Mucosa of rectum (tissue), 2 donors: ENCODE measurements around the gene OPTC.

Experiments
- H3K27ac ChIP-seq, 2 donors: one replicate each; pipeline ENCODE4 v1.7.0; 2013; ENCODE audit warnings: inconsistent platforms in 2 of 2, low read depth in 2 of 2, low read length in 2 of 2
- H3K27me3 ChIP-seq, 2 donors: one replicate each; pipeline ENCODE4 v1.7.0; 2013; ENCODE audit warnings: low read length in 2 of 2; ENCODE audit not compliant: control insufficient read depth in 2 of 2, insufficient read depth in 2 of 2
- H3K36me3 ChIP-seq, 2 donors: one replicate each; pipeline ENCODE4 v1.7.0; 2013; ENCODE audit warnings: low read length in 2 of 2; ENCODE audit not compliant: control insufficient read depth in 2 of 2, insufficient read depth in 2 of 2
- H3K4me1 ChIP-seq, 2 donors: one replicate each; pipeline ENCODE4 v1.7.0; 2013; ENCODE audit warnings: low read length in 2 of 2, mild to moderate bottlenecking in 1 of 2; ENCODE audit not compliant: control insufficient read depth in 2 of 2, insufficient read depth in 2 of 2
- H3K4me3 ChIP-seq, 2 donors: one replicate each; pipeline ENCODE4 v1.7.0; 2013; ENCODE audit warnings: low read length in 2 of 2
- H3K9ac ChIP-seq, 2 donors: one replicate each; pipeline ENCODE4 v1.7.0; 2013; ENCODE audit warnings: low read length in 2 of 2, low read depth in 1 of 2, mild to moderate bottlenecking in 1 of 2
- H3K9me3 ChIP-seq, 2 donors: one replicate each; pipeline ENCODE4 v1.7.0; 2013; ENCODE audit warnings: low read length in 2 of 2; ENCODE audit not compliant: control insufficient read depth in 2 of 2
- donor health status: healthy.
- donor health status: Normal muscosa, but diverticular disease.

OPTC gene

GRCh38 chr1:203519896-203520295, 25.9 kb downstream of the OPTC start:
- Histone ChIP-seq H3K9me3 (no peaks in the 10 kb centered on the region), H3K4me1 (peaks cover 0 to 4% of the 10 kb centered on the region in 2 donors), H3K4me3 (no peak overlapping the region), H3K36me3 (no peaks in the 10 kb centered on the region), H3K9ac (no peak overlapping the region), H3K27ac (no peak overlapping the region), H3K27me3 (no peaks in the 10 kb centered on the region)

- Histone ChIP-seq H3K27ac (no peak overlapping the region), H3K4me3 (no peak overlapping the region), H3K4me1 (peaks cover 0 to 4% of the 10 kb centered on the region in 2 donors), H3K9ac (no peak overlapping the region), H3K36me3 (no peaks in the 10 kb centered on the region), H3K9me3 (no peaks in the 10 kb centered on the region), H3K27me3 (no peaks in the 10 kb centered on the region)
These were observed 26.4 kb downstream of the OPTC start for GRCh38 chr1:203520315-203520714.

GRCh38 chr1:203521074-203521794, 27.3 kb downstream of the OPTC start:
- Histone ChIP-seq H3K27ac (no peak overlapping the region), H3K27me3 (no peaks in the 10 kb centered on the region), H3K9me3 (no peaks in the 10 kb centered on the region), H3K9ac (no peak overlapping the region), H3K36me3 (no peaks in the 10 kb centered on the region), H3K4me1 (peaks cover 3 to 4% of the 10 kb centered on the region in 2 donors), H3K4me3 (no peak overlapping the region)

GRCh38 chr1:203521812-203522211, 27.9 kb downstream of the OPTC start:
- H3K27ac ChIP-seq: no peak overlapping the region

GRCh38 chr1:203522237-203522636, 28.3 kb downstream of the OPTC start:
- Histone ChIP-seq H3K4me3 (no peak overlapping the region), H3K36me3 (no peaks in the 10 kb centered on the region), H3K27me3 (no peaks in the 10 kb centered on the region), H3K9me3 (no peaks in the 10 kb centered on the region), H3K4me1 (peaks cover 3 to 4% of the 10 kb centered on the region in 2 donors), H3K27ac (no peak overlapping the region), H3K9ac (no peak overlapping the region)

More at GRCh38 chr1:203521812-203522211, 27.9 kb downstream of the OPTC start:
- H3K9ac ChIP-seq: no peak overlapping the region
- H3K27me3 ChIP-seq: no peaks in the 10 kb centered on the region
- peaks cover 3 to 4% of the 10 kb centered on the region in 2 donors for H3K4me1 ChIP-seq
- H3K4me3 ChIP-seq: no peak overlapping the region
- no peaks in the 10 kb centered on the region for H3K9me3 ChIP-seq
- H3K36me3 ChIP-seq: no peaks in the 10 kb centered on the region

- Histone ChIP-seq H3K4me3 (no peak overlapping the region), H3K9me3 (no peaks in the 10 kb centered on the region), H3K4me1 (peaks cover 3 to 4% of the 10 kb centered on the region in 2 donors), H3K9ac (no peak overlapping the region), H3K36me3 (no peaks in the 10 kb centered on the region), H3K27ac (no peak overlapping the region), H3K27me3 (no peaks in the 10 kb centered on the region)
These were observed 29.7 kb downstream of the OPTC start for GRCh38 chr1:203523667-203524066.

- no peak overlapping the region for H3K4me3 ChIP-seq
- H3K27me3 ChIP-seq: no peaks in the 10 kb centered on the region
- no peak overlapping the region for H3K9ac ChIP-seq
- H3K4me1 ChIP-seq: peaks cover 3 to 4% of the 10 kb centered on the region in 2 donors
- H3K27ac ChIP-seq: no peak overlapping the region
- no peaks in the 10 kb centered on the region for H3K9me3 ChIP-seq
- H3K36me3 ChIP-seq: no peaks in the 10 kb centered on the region
These were observed 30.2 kb downstream of the OPTC start for GRCh38 chr1:203524152-203524551.

- Histone ChIP-seq H3K4me3 (no peak overlapping the region), H3K4me1 (peaks cover 3 to 4% of the 10 kb centered on the region in 2 donors), H3K27me3 (no peaks in the 10 kb centered on the region), H3K36me3 (no peaks in the 10 kb centered on the region), H3K9me3 (no peaks in the 10 kb centered on the region), H3K9ac (no peak overlapping the region), H3K27ac (no peak overlapping the region)
These were observed 30.9 kb downstream of the OPTC start for GRCh38 chr1:203524824-203525223.

GRCh38 chr1:203525685-203526084, 31.7 kb downstream of the OPTC start:
- H3K36me3 ChIP-seq: no peaks in the 10 kb centered on the region
- peaks cover 3 to 6% of the 10 kb centered on the region in 2 donors for H3K4me1 ChIP-seq
- H3K27me3 ChIP-seq: no peaks in the 10 kb centered on the region
- no peaks in the 10 kb centered on the region for H3K9me3 ChIP-seq
- H3K27ac ChIP-seq: no peak overlapping the region
- no peak overlapping the region for H3K4me3 ChIP-seq
- H3K9ac ChIP-seq: no peak overlapping the region

- no peak overlapping the region for H3K27ac ChIP-seq
- no peak overlapping the region for H3K4me3 ChIP-seq
- no peak overlapping the region for H3K9ac ChIP-seq
These were observed 32.2 kb downstream of the OPTC start for GRCh38 chr1:203526130-203526529.

More at GRCh38 chr1:203526130-203526529, 32.2 kb downstream of the OPTC start:
- H3K9me3 ChIP-seq: no peaks in the 10 kb centered on the region
- no peaks in the 10 kb centered on the region for H3K27me3 ChIP-seq
- H3K36me3 ChIP-seq: no peaks in the 10 kb centered on the region
- peaks cover 3 to 4% of the 10 kb centered on the region in 2 donors for H3K4me1 ChIP-seq
